Parathyroid adenoma (tissue), 2 donors: ENCODE data around the gene TMEM252.

ENCODE experiments used
- H2AFZ ChIP-seq: fragments of 300-600 bp; sonication (generic); one replicate; pipeline ENCODE4 v1.7.0; 2017; ENCODE audit warnings: antibody characterized with exemption, mild to moderate bottlenecking
- H3K27ac ChIP-seq: fragments of 300-600 bp; sonication (generic); one replicate; pipeline ENCODE4 v1.7.0; 2017
- H3K27me3 ChIP-seq: fragments of 300-600 bp; sonication (generic); one replicate; pipeline ENCODE4 v1.7.0; 2017; ENCODE audit warnings: low read length; ENCODE audit not compliant: control insufficient read depth, insufficient read depth
- H3K36me3 ChIP-seq: fragments of 300-600 bp; sonication (generic); one replicate; pipeline ENCODE4 v1.7.0; 2017; ENCODE audit warnings: low read length; ENCODE audit not compliant: control insufficient read depth, insufficient read depth
- H3K4me1 ChIP-seq: fragments of 300-600 bp; sonication (generic); one replicate; pipeline ENCODE4 v1.7.0; 2017; ENCODE audit warnings: control low read depth
- H3K4me2 ChIP-seq: fragments of 300-600 bp; sonication (generic); one replicate; pipeline ENCODE4 v1.7.0; 2017; ENCODE audit warnings: low read length
- H3K4me3 ChIP-seq: fragments of 300-600 bp; sonication (generic); one replicate; pipeline ENCODE4 v1.7.0; 2017; ENCODE audit warnings: low read depth, low read length
- H3K79me2 ChIP-seq: fragments of 300-600 bp; sonication (generic); one replicate; pipeline ENCODE4 v1.7.0; 2017; ENCODE audit warnings: control low read depth
- H3K9ac ChIP-seq: fragments of 300-600 bp; sonication (generic); one replicate; pipeline ENCODE4 v1.7.0; 2017; ENCODE audit warnings: mild to moderate bottlenecking
- H3K9me3 ChIP-seq: fragments of 300-600 bp; sonication (generic); one replicate; pipeline ENCODE4 v1.7.0; 2017; ENCODE audit warnings: low read length; ENCODE audit not compliant: control insufficient read depth
- TF ChIP-seq, protein P1 (sequence below): fragments of 300-600 bp; sonication (generic); IDR thresholded peaks from one replicate; pipeline ENCODE4 v1.7.0; 2017; ENCODE audit warnings: antibody characterized with exemption, mild to moderate bottlenecking
- donor health status: primary hyperparathyroidism.

TMEM252 gene

GRCh38 chr9:68522954-68523353 is 17.7 kb downstream of the TMEM252 start:
- Histone ChIP-seq H3K9me3 (no peaks in the 10 kb centered on the region), H3K27ac (no peak overlapping the region), H2AFZ (no peak overlapping the region), H3K4me3 (no peak overlapping the region), H3K79me2 (no peaks in the 10 kb centered on the region), H3K4me1 (no peaks in the 10 kb centered on the region), H3K36me3 (no peaks in the 10 kb centered on the region), H3K9ac (no peak overlapping the region), H3K4me2 (no peak overlapping the region), H3K27me3 (no peaks in the 10 kb centered on the region)
- TF ChIP-seq, protein P1, sequence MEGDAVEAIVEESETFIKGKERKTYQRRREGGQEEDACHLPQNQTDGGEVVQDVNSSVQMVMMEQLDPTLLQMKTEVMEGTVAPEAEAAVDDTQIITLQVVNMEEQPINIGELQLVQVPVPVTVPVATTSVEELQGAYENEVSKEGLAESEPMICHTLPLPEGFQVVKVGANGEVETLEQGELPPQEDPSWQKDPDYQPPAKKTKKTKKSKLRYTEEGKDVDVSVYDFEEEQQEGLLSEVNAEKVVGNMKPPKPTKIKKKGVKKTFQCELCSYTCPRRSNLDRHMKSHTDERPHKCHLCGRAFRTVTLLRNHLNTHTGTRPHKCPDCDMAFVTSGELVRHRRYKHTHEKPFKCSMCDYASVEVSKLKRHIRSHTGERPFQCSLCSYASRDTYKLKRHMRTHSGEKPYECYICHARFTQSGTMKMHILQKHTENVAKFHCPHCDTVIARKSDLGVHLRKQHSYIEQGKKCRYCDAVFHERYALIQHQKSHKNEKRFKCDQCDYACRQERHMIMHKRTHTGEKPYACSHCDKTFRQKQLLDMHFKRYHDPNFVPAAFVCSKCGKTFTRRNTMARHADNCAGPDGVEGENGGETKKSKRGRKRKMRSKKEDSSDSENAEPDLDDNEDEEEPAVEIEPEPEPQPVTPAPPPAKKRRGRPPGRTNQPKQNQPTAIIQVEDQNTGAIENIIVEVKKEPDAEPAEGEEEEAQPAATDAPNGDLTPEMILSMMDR = no peak

DNA sequence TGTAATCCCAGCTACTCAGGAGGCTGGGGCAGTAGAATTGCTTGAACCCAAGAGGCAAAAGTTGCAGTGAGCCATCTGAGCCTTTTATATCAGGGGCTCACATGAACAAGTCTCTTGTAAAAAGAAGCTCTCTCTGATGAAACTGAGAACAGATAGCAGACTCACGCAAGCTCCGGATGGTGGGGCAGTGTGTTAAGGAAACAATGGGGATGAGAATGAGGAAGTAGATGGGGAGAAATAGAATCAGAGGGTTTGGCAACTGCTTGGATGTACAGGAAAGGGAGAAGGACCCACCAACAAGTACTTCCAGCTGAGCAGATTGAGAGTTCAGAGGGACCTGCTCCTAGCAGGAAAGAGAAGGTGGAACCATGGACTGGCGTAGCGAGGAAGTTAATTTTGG is 18.6 kb downstream of the TMEM252 start:
- Histone ChIP-seq H3K9ac (no peak overlapping the region), H3K4me3 (no peak overlapping the region), H3K36me3 (no peaks in the 10 kb centered on the region), H3K4me2 (no peak overlapping the region), H2AFZ (no peak overlapping the region), H3K27ac (no peak overlapping the region), H3K27me3 (no peaks in the 10 kb centered on the region), H3K79me2 (no peaks in the 10 kb centered on the region), H3K9me3 (no peaks in the 10 kb centered on the region), H3K4me1 (no peaks in the 10 kb centered on the region)
- TF ChIP-seq, protein P1 = no peak

DNA sequence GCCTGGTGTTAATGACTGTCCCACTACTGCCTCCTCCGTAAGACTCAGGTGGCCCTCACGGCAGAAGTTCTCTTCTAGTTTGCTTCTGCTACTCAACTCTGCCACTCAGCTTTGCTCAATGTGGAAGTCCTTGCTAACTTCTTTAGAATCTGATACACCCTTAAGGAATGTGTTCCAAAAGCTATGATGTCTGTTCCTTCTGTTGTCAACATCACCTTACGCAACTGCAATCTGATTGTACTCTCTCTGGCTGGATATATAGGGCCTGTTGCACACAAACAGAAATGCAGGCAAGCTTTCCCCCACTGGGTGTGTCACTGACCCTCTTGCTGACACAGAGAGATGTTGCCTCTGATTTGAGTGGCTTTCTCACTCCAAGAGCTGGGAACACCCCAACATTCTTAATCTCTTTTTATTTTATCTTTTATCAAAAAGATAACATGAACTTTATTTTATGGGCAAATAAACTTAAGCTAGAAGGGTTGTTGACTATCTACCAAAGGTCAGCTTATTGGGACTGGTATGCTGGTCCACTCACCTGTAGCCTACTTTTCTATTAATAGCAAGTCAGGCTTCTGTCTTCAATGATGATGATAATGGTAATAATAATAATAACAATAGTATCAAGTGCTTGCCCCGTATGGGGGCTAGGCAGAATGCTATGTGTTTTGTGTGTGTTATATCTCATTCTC is 25.2 kb downstream of the TMEM252 start:
- no peaks in the 10 kb centered on the region for H3K36me3 ChIP-seq
- no peak overlapping the region for H3K27ac ChIP-seq
- H3K4me1 ChIP-seq = no peaks in the 10 kb centered on the region
- no peak overlapping the region for H2AFZ ChIP-seq
- no peaks in the 10 kb centered on the region for H3K9me3 ChIP-seq
- H3K79me2 ChIP-seq = no peaks in the 10 kb centered on the region
- no peak overlapping the region for H3K9ac ChIP-seq
- TF ChIP-seq, protein P1 = no peak
- no peak overlapping the region for H3K4me2 ChIP-seq
- H3K27me3 ChIP-seq = no peaks in the 10 kb centered on the region
- no peak overlapping the region for H3K4me3 ChIP-seq

- Histone ChIP-seq H3K4me3 (no peak overlapping the region), H3K4me1 (no peaks in the 10 kb centered on the region), H3K27ac (no peak overlapping the region), H3K79me2 (no peaks in the 10 kb centered on the region), H3K9ac (no peak overlapping the region), H3K4me2 (no peak overlapping the region), H2AFZ (no peak overlapping the region), H3K9me3 (no peaks in the 10 kb centered on the region), H3K36me3 (no peaks in the 10 kb centered on the region), H3K27me3 (no peaks in the 10 kb centered on the region)
- TF ChIP-seq, protein P1 = no peak
Measured at GRCh38 chr9:68513981-68514380, 26.7 kb downstream of the TMEM252 start.

GRCh38 chr9:68513385-68513784 is 27.3 kb downstream of the TMEM252 start:
- Histone ChIP-seq H3K4me1 (no peaks in the 10 kb centered on the region), H3K27ac (no peak overlapping the region), H3K4me3 (no peak overlapping the region), H3K79me2 (no peaks in the 10 kb centered on the region), H3K9ac (no peak overlapping the region), H3K36me3 (no peaks in the 10 kb centered on the region), H3K27me3 (no peaks in the 10 kb centered on the region), H3K9me3 (no peaks in the 10 kb centered on the region), H2AFZ (no peak overlapping the region), H3K4me2 (no peak overlapping the region)
- TF ChIP-seq, protein P1 = no peak
